A673 (cell line): Measurements from ENCODE around the gene ASH1L.
"Not testable (repeated sequence)": the region's sequence is repeated elsewhere in the genome, so short reads cannot be mapped to it uniquely, and the experiment has no call there.

Source experiments
- EZH2 ChIP-seq: fragments of 200-600 bp; sonication (generic); IDR thresholded peaks from 2 replicates; pipeline ENCODE4 v1.6.1; 2017; ENCODE audit warnings: borderline replicate concordance, low read depth, mild to moderate bottlenecking, mixed read lengths, antibody characterized with exemption, low read length; ENCODE audit not compliant: poor library complexity, severe bottlenecking
- TF ChIP-seq, protein P1 (sequence below): fragments of 300-800, 200-600 bp; sonication (generic); conservative IDR thresholded peaks from 2 replicates; pipeline ENCODE4 v1.5.1; 2017; ENCODE audit warnings: low read depth, mild to moderate bottlenecking, antibody characterized with exemption, low read length, moderate library complexity, mixed read lengths

DNA sequence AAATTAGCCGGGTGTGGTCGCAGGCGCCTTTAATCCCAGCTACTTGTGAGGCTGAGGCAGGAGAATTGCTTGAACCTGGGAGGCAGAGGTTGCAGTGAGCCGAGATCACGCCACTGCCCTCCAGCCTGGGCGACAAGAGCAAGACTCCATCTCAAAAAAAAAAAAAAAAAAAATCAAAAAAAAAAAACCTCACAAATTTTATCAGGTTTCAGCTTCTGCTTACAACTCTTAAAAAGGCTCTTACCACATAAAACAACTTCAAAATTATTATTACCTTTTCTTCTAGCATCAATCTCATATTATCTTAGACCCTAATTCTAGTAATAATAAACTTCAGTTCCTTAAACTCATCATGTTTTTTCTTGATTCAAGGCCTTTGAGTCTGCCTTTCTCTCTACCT is 120.2 kb downstream of the ASH1L start:
- TF ChIP-seq, protein P1, sequence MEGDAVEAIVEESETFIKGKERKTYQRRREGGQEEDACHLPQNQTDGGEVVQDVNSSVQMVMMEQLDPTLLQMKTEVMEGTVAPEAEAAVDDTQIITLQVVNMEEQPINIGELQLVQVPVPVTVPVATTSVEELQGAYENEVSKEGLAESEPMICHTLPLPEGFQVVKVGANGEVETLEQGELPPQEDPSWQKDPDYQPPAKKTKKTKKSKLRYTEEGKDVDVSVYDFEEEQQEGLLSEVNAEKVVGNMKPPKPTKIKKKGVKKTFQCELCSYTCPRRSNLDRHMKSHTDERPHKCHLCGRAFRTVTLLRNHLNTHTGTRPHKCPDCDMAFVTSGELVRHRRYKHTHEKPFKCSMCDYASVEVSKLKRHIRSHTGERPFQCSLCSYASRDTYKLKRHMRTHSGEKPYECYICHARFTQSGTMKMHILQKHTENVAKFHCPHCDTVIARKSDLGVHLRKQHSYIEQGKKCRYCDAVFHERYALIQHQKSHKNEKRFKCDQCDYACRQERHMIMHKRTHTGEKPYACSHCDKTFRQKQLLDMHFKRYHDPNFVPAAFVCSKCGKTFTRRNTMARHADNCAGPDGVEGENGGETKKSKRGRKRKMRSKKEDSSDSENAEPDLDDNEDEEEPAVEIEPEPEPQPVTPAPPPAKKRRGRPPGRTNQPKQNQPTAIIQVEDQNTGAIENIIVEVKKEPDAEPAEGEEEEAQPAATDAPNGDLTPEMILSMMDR, result not testable (repeated sequence)
- TF ChIP-seq EZH2, result not testable (repeated sequence)
